Prostate gland (tissue), 2 donors: ENCODE results near the gene ARMCX6.
"Not testable (repeated sequence)": the region's sequence is repeated elsewhere in the genome, so short reads cannot be mapped to it uniquely, and the experiment has no call there.

Experiments
- CTCF ChIP-seq, 4 experiments: fragments of 200-600 bp in 2 of 4; fragments of 450-650 bp in 2 of 4; sonication (generic) in 2 of 4; IDR thresholded peaks; 1 replicate in 3 of 4; 2 replicates in 1 of 4; pipeline ENCODE4 v1.5.1; 2016 to 2019; ENCODE audit warnings: antibody characterized with exemption in 4 of 4, mild to moderate bottlenecking in 2 of 4, moderate library complexity in 2 of 4
- POLR2A ChIP-seq: fragments of 450-650 bp; IDR thresholded peaks from one replicate; pipeline ENCODE4 v1.6.1; 2016; ENCODE audit warnings: antibody characterized with exemption, mild to moderate bottlenecking
- POLR2AphosphoS5 ChIP-seq: sonication (generic); formaldehyde crosslinking; IDR thresholded peaks from one replicate; pipeline ENCODE4 v1.6.1; 2017; ENCODE audit warnings: antibody characterized with exemption

GRCh38 chrX:101599592-101599991, 18.2 kb downstream of the ARMCX6 start:
- not testable (repeated sequence) for TF ChIP-seq CTCF (IDR thresholded peaks at IDR 0.05); POLR2A; POLR2AphosphoS5
